B cell (primary cell): ENCODE results near the gene RIPPLY2.

Experiments
- CTCF ChIP-seq: fragments of 200-600 bp; IDR thresholded peaks from one replicate; pipeline ENCODE4 v1.8.0; 2022; ENCODE audit warnings: antibody characterized with exemption, mild to moderate bottlenecking
- EZH2 ChIP-seq: IDR thresholded peaks from 2 replicates; pipeline ENCODE4 v1.6.1; 2012; ENCODE audit warnings: borderline replicate concordance, low read depth, mild to moderate bottlenecking, moderate library complexity, low read length; ENCODE audit not compliant: insufficient read depth, poor library complexity, severe bottlenecking

DNA sequence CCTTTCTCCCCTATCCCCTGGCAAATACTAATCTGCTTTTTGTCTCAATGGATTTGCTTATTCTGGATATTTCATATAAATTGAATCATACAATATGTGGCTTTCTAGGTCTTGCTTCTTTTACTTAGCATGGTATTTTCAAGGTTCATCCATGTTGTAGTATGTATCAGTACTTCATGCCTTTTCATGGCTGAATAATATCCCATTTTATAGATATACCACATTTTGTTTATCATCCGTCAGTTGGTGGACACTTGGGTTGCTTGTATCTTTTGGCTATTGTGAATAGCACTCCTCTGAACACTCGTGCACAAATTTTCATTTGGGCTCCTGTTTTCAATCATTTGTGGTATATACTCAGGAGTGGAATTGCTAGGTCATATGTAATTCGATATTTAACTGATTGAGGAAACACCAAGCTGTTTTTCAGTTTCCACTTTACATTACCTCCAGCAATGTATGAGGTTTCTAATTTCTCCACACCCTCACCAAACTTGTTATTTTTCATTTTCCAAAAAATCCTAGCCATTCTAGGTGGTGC lies 30.5 kb upstream of the RIPPLY2 start:
- TF ChIP-seq CTCF (no peak), EZH2 (no peak)
